Mucosa of rectum (tissue), 2 donors: ENCODE data around the gene RFTN1.

Experiments used
- H3K27ac ChIP-seq, 2 donors: one replicate each; pipeline ENCODE4 v1.7.0; 2013; ENCODE audit warnings: inconsistent platforms in 2 of 2, low read depth in 2 of 2, low read length in 2 of 2
- H3K27me3 ChIP-seq, 2 donors: one replicate each; pipeline ENCODE4 v1.7.0; 2013; ENCODE audit warnings: low read length in 2 of 2; ENCODE audit not compliant: control insufficient read depth in 2 of 2, insufficient read depth in 2 of 2
- H3K36me3 ChIP-seq, 2 donors: one replicate each; pipeline ENCODE4 v1.7.0; 2013; ENCODE audit warnings: low read length in 2 of 2; ENCODE audit not compliant: control insufficient read depth in 2 of 2, insufficient read depth in 2 of 2
- H3K4me1 ChIP-seq, 2 donors: one replicate each; pipeline ENCODE4 v1.7.0; 2013; ENCODE audit warnings: low read length in 2 of 2, mild to moderate bottlenecking in 1 of 2; ENCODE audit not compliant: control insufficient read depth in 2 of 2, insufficient read depth in 2 of 2
- H3K4me3 ChIP-seq, 2 donors: one replicate each; pipeline ENCODE4 v1.7.0; 2013; ENCODE audit warnings: low read length in 2 of 2
- H3K9ac ChIP-seq, 2 donors: one replicate each; pipeline ENCODE4 v1.7.0; 2013; ENCODE audit warnings: low read length in 2 of 2, low read depth in 1 of 2, mild to moderate bottlenecking in 1 of 2
- H3K9me3 ChIP-seq, 2 donors: one replicate each; pipeline ENCODE4 v1.7.0; 2013; ENCODE audit warnings: low read length in 2 of 2; ENCODE audit not compliant: control insufficient read depth in 2 of 2
- donor health status: healthy.
- donor health status: Normal muscosa, but diverticular disease.

RFTN1 gene

DNA sequence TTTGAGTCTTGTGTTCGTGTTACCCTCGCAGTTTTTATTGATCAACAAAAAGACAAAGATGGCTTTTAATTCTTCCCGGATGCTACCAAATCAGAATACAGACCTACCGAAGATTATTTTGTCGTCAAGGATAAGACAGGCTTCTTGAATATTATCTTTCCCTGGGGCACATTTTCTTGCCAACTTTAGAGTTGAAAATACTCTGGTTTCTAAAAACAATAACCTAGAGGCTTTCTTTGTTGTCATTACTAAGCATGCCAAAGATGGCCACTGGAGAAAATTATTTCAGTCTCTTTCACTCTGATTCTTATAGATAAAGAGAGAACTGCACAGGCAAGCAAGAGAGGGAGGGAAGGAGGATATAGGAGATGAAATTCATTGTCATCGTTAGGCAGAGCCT is 214.6 kb downstream of the RFTN1 start:
- no peak overlapping the region for H3K4me3 ChIP-seq
- peaks cover 39 to 41% of the 10 kb centered on the region in 2 donors for H3K36me3 ChIP-seq
- H3K9ac ChIP-seq: no peak overlapping the region
- H3K4me1 ChIP-seq: no peaks in the 10 kb centered on the region
- H3K27me3 ChIP-seq: no peaks in the 10 kb centered on the region
- no peaks in the 10 kb centered on the region for H3K9me3 ChIP-seq
- H3K27ac ChIP-seq: no peak overlapping the region

DNA sequence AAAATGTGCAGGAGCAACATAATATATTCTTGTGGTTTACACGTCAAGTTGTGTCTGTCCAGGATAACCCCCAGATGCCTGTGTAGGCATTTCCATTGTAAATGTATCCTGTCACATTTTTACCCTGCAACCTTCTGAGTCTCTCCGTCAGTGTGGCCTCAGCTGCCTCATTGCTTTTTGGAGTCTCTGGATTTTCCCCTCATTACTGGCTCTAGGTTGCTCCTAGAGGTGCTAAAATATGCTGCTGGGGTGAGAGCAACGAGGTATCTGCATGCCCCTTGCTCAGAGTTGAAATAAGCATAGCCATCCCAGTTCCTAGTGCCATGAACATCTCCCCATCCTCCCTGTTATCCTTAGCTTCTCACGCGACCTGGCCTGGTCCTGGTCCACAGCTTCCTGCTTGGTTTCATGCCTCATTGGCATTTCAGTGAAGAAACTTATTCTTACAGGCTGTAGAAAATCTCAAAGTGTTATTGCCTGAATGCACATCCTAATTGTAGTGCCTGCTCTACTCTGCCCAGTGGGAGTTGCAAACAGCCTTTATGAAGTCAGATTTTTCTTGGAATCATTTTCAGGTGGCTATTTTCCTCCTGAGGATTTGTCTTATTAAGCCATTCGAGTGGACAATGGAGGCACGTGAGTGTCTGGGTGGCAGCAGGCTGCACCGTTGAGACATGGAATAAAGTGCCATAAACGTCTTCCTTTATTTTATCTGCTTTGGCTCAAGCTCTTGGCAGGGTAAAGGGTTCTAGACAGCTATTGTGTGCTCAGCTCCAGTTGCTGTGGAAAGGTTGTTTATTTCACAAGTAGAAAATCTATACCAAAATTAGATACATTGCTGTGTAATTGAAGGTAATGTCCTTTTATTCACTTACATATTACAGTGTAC is 215.3 kb downstream of the RFTN1 start:
- no peak overlapping the region for H3K4me3 ChIP-seq
- peaks cover 34 to 41% of the 10 kb centered on the region in 2 donors for H3K36me3 ChIP-seq
- H3K4me1 ChIP-seq: no peaks in the 10 kb centered on the region
- no peaks in the 10 kb centered on the region for H3K9me3 ChIP-seq
- H3K27ac ChIP-seq: no peak overlapping the region
- no peak overlapping the region for H3K9ac ChIP-seq
- H3K27me3 ChIP-seq: no peaks in the 10 kb centered on the region

DNA sequence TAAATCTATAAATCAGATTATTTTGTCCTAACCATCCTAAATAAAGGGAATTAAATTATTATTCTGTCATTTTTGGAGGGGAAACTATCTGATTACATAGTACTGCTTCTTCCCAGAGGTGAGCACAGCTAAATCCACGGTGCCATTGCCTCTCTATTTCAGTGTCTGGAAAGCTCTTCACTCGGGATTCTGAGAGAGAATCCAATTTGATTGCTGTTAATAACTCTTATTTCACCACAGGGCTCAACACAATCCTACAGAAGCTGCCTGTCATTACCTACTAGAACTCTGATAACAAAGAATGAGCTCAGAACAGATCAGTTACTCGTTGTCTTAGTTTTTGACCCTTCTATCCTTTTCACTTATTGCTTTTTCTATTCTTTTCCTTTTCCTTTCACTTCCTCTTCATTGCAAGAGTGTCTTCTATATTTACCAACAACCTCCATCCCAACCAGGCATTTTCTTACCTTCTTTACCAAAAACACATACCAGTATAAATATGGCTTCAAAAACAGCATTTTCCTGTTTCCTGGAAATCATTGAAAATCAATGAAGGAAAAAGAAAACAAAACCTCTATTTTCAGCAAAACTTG is 218.1 kb downstream of the RFTN1 start:
- Histone ChIP-seq H3K4me3 (no peak overlapping the region), H3K36me3 (peaks cover 16 to 26% of the 10 kb centered on the region in 2 donors), H3K9me3 (no peaks in the 10 kb centered on the region), H3K27ac (no peak overlapping the region), H3K9ac (no peak overlapping the region), H3K4me1 (no peaks in the 10 kb centered on the region), H3K27me3 (no peaks in the 10 kb centered on the region)

DNA sequence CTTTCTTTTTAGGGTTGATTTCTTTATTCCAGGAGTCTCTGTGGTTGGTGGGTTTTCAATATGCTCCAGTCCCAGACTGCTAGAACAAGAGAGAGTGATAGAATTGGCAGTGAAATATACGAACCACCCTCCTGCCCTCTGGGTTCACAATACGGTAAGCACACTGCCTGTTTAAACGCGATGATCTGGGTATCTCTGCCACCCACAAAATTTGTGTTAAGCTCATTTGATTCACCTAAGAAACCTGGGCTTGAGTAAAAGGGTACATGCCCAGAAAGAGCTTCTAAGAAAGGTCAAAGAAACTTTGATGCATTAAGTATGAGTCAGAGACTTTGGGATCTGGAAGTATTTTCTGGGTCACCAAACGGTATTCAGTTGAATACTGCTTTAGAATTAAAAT is 218.7 kb downstream of the RFTN1 start:
- no peaks in the 10 kb centered on the region for H3K27me3 ChIP-seq
- H3K4me1 ChIP-seq: no peaks in the 10 kb centered on the region

DNA sequence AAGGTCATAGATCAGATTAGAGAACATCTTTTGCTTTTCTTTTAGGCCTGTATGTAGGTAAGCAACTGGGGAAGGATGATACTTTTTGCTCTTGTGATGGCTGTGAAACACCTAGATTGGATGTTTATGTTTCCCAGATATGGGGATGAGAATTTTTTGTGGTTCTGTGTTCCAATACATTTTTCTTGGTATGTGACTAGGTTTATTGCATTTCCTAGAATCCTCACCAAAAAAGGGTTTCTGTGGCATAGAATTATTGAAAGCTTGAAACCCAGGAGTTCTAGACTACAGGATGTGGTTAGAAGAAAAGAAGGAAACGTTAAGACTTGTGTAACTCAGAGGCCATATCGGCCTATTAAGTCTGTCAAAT is 222.7 kb downstream of the RFTN1 start:
- Histone ChIP-seq H3K9ac (no peak overlapping the region), H3K4me1 (no peaks in the 10 kb centered on the region), H3K9me3 (no peaks in the 10 kb centered on the region), H3K36me3 (peaks cover 19 to 31% of the 10 kb centered on the region in 2 donors), H3K4me3 (no peak overlapping the region), H3K27ac (no peak overlapping the region), H3K27me3 (no peaks in the 10 kb centered on the region)

More for the DNA sequence above, 218.7 kb downstream of the RFTN1 start:
- H3K4me3 ChIP-seq: no peak overlapping the region
- no peak overlapping the region for H3K27ac ChIP-seq
- no peaks in the 10 kb centered on the region for H3K9me3 ChIP-seq
- H3K9ac ChIP-seq: no peak overlapping the region
- H3K36me3 ChIP-seq: peaks cover 16 to 24% of the 10 kb centered on the region in 2 donors

DNA sequence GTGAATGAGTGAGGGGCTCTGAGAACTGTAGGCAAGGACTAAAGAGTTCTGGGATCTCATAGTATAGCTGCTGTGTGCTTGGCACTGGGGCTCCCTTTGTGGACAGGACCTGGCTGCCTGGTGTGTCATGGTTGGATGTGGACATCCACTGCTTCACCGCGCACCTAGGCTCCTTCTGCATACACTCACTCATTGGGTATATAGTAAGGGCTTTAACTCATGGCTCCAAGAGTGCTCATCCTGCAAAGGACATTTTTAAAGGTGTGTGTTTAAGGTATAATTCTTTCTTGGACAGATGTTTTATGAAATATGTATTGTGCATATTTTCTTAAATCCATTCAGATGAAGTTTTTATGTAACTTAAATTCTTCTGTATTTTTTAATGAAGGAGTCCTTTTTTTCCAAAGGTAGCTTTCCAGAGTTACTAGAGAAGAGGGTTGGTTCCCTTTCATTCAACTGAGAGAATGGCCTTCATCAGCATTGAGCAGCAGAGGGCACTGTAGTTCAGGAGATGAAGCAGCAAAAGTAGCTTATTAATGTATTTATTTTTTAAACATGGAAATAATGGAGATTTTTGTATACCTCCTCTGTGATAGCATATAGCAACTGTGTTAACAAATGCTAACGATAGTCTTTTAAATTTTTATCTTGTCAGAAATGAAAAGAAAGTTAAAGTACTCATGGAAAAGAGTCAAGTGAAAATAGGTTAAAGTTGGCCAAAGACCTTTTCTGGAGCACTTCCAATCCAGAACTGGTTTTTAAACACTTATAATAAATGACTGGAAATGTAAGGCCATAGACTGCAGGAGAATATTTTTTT is 223.3 kb downstream of the RFTN1 start:
- Histone ChIP-seq H3K27me3 (no peaks in the 10 kb centered on the region), H3K36me3 (peaks cover 13 to 27% of the 10 kb centered on the region in 2 donors), H3K9ac (no peak overlapping the region), H3K27ac (no peak overlapping the region), H3K9me3 (no peaks in the 10 kb centered on the region), H3K4me3 (no peak overlapping the region), H3K4me1 (no peaks in the 10 kb centered on the region)

DNA sequence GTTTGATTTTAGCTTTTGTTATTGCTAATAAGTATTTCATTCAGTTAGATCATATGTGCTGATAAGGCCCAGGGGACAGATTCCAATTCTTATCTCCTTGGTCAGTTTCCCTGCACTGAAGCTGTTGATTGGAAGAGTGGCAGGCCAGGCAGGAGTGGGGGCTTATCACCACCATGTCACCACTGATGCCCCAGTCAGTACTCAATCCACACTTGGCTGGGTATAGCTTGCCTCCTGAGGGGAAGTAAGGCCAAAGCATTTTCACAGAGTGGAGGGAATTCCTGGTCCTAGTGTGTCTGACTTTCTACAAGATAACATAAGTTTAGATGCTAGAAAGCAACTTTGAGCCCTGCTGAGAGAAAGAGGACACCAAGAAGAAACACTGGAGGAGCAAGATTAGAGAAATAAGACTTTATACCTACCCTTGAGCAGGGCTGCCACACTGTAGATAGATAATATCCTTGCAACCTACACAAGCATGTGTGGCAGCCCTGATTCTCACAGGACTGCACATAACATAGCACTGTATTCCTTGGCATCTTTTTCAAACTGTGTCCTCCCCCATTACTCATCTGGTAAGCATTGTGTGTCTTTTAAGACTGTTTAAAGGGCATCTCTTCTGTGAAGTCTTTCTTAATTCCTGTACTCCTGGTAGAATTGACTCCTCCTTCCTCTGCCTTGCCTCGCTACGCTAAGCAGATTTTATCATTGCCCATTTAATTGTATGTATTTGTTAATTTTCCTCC is 224.2 kb downstream of the RFTN1 start:
- Histone ChIP-seq H3K27me3 (no peaks in the 10 kb centered on the region), H3K4me3 (peak overlapping the region in 1 of 2 donors; percentile 1), H3K9ac (no peak overlapping the region), H3K9me3 (no peaks in the 10 kb centered on the region), H3K36me3 (peaks cover 16 to 22% of the 10 kb centered on the region in 2 donors), H3K4me1 (no peaks in the 10 kb centered on the region), H3K27ac (peak overlapping the region in 1 of 2 donors; percentile 50)

DNA sequence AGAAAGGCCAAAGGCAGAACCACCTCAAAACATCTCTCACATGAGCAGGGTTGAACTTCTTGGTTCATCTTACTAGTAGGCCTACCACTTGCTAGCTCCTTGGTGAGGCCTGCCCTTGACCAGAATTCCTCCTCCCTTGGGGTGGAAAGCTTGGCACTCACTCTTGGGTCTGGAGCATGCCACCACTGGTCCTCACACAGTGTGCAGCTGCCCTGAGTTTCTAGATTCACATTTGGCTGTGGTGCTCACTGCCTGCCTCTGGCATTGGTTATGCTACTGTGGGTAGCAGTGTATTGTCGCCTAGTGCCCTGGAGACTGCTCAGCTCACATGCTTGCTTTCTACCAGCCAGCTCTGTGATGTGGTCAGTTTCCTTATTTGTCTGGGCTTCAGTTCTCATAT is 224.8 kb downstream of the RFTN1 start:
- peaks cover 21 to 23% of the 10 kb centered on the region in 2 donors for H3K36me3 ChIP-seq
- no peaks in the 10 kb centered on the region for H3K27me3 ChIP-seq
- H3K9ac ChIP-seq: no peak overlapping the region
- H3K9me3 ChIP-seq: no peaks in the 10 kb centered on the region
- no peaks in the 10 kb centered on the region for H3K4me1 ChIP-seq
- no peak overlapping the region for H3K4me3 ChIP-seq
- H3K27ac ChIP-seq: no peak overlapping the region

DNA sequence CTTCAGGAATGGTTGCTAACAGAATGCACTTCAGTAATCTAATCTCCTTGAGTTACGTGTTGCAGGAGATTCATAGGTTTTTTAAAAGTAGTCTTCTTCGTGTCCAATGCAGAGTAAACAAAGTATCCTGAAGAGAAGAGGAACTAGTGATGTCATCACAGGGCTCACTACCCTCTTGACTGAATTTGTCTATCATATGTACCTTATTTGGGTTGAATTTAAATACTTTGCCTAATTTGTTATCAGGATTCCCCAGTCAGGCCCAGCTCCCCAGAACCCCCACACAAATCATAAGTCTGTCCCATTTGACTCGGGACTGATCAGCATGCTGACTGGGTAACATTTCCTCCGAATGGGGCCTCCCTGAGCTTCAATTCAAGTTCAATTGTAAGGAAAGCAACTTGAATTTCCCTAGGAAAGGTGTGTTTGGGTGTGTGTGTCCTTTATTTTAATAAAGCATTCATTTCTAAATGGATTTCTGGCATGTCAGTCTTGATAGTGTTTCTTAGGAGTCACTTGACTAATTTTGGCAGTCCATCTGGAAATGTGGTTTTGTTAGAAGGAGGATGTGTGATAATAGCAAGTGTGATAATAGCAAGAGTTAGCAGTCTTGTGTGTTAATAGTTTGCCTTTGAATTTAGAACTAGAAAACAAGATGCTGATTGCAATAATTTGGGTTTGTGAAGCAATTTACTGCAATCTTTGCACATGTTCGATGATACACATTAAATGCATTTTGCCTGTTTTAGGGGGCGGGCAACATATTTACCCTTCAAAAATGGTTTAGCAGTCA is 226.6 kb downstream of the RFTN1 start:
- H3K4me3 ChIP-seq: peak overlapping the region; percentile 25 to 59
- peak overlapping the region; percentile 69 to 71 for H3K27ac ChIP-seq
- H3K4me1 ChIP-seq: no peaks in the 10 kb centered on the region
- H3K9ac ChIP-seq: peak overlapping the region; percentile 8 to 14
- no peaks in the 10 kb centered on the region for H3K27me3 ChIP-seq
- H3K9me3 ChIP-seq: no peaks in the 10 kb centered on the region
- H3K36me3 ChIP-seq: peaks cover 29 to 32% of the 10 kb centered on the region in 2 donors
